Sigmoid colon (tissue), 7 donors: ENCODE results near the gene NAV1. TPM values are rescaled to one million over a fixed set of nuclear protein-coding genes. Genes with fewer than 3 reads are reported as not detected.

ENCODE experiments used
- DNase-seq: peaks from one replicate; pipeline ENCODE4 v3.0.0-alpha.2; 2019
- H3K27ac ChIP-seq, 4 donors: fragments of 200-600 bp; sonication (generic); one replicate each; pipeline ENCODE4 v1.5.1; 2016 to 2019; ENCODE audit warnings: mild to moderate bottlenecking in 1 of 4
- H3K27me3 ChIP-seq, 3 donors: fragments of 200-600 bp; sonication (generic); one replicate each; pipeline ENCODE4 v1.5.1; 2019; ENCODE audit warnings: mild to moderate bottlenecking in 1 of 3
- H3K36me3 ChIP-seq, 4 donors: fragments of 200-600 bp; sonication (generic); one replicate each; pipeline ENCODE4 v1.5.1; 2016 to 2019
- H3K4me1 ChIP-seq, 4 donors: fragments of 200-600 bp; sonication (generic); one replicate each; pipeline ENCODE4 v1.5.1; 2017 to 2019
- H3K4me3 ChIP-seq, 4 donors: fragments of 200-600 bp; sonication (generic); one replicate each; pipeline ENCODE4 v1.5.1; 2017 to 2019; ENCODE audit warnings: mild to moderate bottlenecking in 2 of 4, moderate library complexity in 1 of 4
- H3K9me3 ChIP-seq, 4 donors: fragments of 200-600 bp in 3 of 4; sonication (generic) in 3 of 4; one replicate each; pipeline versions ENCODE4 v1.5.1 to v1.6.1; 2013 to 2019
- EP300 ChIP-seq, 4 donors: sonication (generic); formaldehyde crosslinking; IDR thresholded peaks; one replicate each; pipeline ENCODE4 v1.6.1; 2017; ENCODE audit warnings: antibody characterized with exemption in 4 of 4
- POLR2A ChIP-seq, 2 donors: fragments of 450-650 bp; IDR thresholded peaks; one replicate each; pipeline ENCODE4 v1.6.1; 2016; ENCODE audit warnings: antibody characterized with exemption in 2 of 2, mild to moderate bottlenecking in 2 of 2, moderate library complexity in 2 of 2
- POLR2AphosphoS5 ChIP-seq, 4 donors: sonication (generic); formaldehyde crosslinking; IDR thresholded peaks; one replicate each; pipeline ENCODE4 v1.6.1; 2017; ENCODE audit warnings: antibody characterized with exemption in 4 of 4
- whole genome bisulfite sequencing, 2 donors: extraction: QIAGEN DNeasy Blood & Tissue Kit; methylation state at CpG; one replicate each; pipeline ENCODE4 v1.1.7; 2013; 5-methylcytosine and 5-hydroxymethylcytosine counted together
- intact Hi-C: fragments of 100-400 bp; cut with DNase I; formaldehyde crosslinking; loops from one replicate; pipeline ENCODE4 v1.15.1; 2023
- polyA plus RNA-seq, 3 donors: library from polyadenylated mRNA; stranded (reverse); fragments of 200-250 nt; gene quantifications; one replicate each; pipeline ENCODE4 v1.2.3, GENCODE V29; 2013
- total RNA-seq, 4 donors: library from RNA; depleted of rRNA; stranded (reverse); fragments of >200 nt; gene quantifications; one replicate each; pipeline ENCODE4 v1.1.0, GENCODE V29; 2016
- TF ChIP-seq, protein P1 (sequence below), 4 experiments: fragments of 450-650 bp in 3 of 4; fragments of 200-600 bp in 1 of 4; IDR thresholded peaks; one replicate each; pipeline ENCODE4 v1.5.1; 2016 to 2019; ENCODE audit warnings: antibody characterized with exemption in 4 of 4, mild to moderate bottlenecking in 3 of 4, moderate library complexity in 2 of 4
- donor health status: healthy with polysubstance abuse.
- donor health status: Bipolar disorder and iron deficiency.
- donor health status: healthy.

NAV1 gene
- total and polyA plus RNA-seq, 7 donors: 1.8 to 44.9 (median 17.1) TPM

DNA sequence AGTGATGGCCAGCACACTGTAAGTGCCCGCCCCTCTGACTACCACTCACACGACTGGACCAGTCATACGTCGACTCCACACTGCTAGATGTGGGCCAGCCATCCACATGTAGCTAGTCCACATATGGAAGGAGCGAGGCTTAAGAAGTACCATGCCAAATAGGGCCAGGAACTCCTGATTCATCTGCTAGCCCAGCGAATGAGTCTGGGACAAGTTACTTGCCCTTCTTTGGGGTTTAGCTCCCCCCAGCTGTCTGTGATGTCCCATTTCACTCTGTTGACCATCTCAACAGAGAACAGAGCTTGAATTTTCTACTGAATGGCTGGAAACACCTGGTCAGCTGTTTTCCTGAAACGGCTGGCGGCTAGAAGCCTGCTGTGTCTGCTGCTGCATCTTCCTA lies 37.8 kb upstream of the NAV1 start:
- intact Hi-C loops: no loop called here
- WGBS, 2 donors: 90 to 92% methylated on average over 8 of the region's 8 CpGs
- H3K36me3 ChIP-seq: peaks cover 0 to 26% (median 6%) of the 10 kb centered on the region in 4 donors
- peaks cover 0 to 81% (median 73%) of the 10 kb centered on the region in 4 donors for H3K4me1 ChIP-seq
- no peak for TF ChIP-seq POLR2A (IDR thresholded peaks at IDR 0.05)
- TF ChIP-seq EP300 (IDR thresholded peaks at IDR 0.05): peak; percentile 10 to 91 (median 54)
- TF ChIP-seq, protein P1, sequence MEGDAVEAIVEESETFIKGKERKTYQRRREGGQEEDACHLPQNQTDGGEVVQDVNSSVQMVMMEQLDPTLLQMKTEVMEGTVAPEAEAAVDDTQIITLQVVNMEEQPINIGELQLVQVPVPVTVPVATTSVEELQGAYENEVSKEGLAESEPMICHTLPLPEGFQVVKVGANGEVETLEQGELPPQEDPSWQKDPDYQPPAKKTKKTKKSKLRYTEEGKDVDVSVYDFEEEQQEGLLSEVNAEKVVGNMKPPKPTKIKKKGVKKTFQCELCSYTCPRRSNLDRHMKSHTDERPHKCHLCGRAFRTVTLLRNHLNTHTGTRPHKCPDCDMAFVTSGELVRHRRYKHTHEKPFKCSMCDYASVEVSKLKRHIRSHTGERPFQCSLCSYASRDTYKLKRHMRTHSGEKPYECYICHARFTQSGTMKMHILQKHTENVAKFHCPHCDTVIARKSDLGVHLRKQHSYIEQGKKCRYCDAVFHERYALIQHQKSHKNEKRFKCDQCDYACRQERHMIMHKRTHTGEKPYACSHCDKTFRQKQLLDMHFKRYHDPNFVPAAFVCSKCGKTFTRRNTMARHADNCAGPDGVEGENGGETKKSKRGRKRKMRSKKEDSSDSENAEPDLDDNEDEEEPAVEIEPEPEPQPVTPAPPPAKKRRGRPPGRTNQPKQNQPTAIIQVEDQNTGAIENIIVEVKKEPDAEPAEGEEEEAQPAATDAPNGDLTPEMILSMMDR (IDR thresholded peaks at IDR 0.05): no peak
- TF ChIP-seq POLR2AphosphoS5 (IDR thresholded peaks at IDR 0.05): peak; percentile 71 to 88 (median 82)
- no peaks in the 10 kb centered on the region for H3K27me3 ChIP-seq
- peak; percentile 93 for DNase-seq
- no peaks in the 10 kb centered on the region for H3K9me3 ChIP-seq
- H3K27ac ChIP-seq: peak overlapping the region; percentile 92 to 98 (median 96)
- peak overlapping the region; percentile 71 to 92 (median 78) for H3K4me3 ChIP-seq

DNA sequence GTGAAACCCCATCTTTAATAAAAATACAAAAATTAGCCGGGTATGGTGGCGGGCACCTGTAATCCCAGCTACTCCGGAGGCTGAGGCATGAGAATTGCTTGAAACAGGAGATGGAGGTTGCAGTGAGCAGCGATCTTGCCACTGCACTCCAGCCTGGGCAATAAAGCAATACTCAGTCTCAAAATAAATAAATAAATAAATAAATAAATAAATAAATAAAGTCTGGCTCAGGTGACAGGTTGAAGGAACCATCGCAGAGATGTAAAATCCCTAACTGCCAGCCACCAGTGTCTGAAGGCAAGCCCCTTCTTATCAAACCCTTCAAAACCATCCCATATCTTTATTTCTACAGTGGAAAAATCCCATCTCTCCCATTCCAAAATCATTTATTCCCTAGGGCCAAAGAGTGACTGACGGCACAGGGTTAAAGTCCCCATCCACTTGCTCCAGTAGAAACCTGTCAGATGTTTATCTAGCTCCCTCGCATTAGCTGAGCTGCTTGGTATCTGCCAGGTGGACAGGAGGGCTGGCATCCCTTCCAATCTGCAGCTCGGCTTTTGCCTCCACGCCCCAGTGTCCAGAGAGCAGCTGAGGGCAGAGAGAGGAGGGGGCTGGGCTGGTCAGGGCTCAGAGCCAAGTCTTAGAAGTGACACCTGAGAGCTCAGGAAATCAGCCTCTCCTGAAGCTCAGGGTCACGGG lies 37.0 kb upstream of the NAV1 start:
- peak overlapping the region; percentile 71 to 92 (median 78) for H3K4me3 ChIP-seq
- H3K27me3 ChIP-seq: no peaks in the 10 kb centered on the region
- H3K4me1 ChIP-seq: peaks cover 0 to 72% (median 65%) of the 10 kb centered on the region in 4 donors

GRCh38 chr1:201502511-201502857 lies 36.4 kb upstream of the NAV1 start:
- Histone ChIP-seq H3K36me3 (peaks cover 0 to 26% (median 6%) of the 10 kb centered on the region in 4 donors), H3K27me3 (no peaks in the 10 kb centered on the region), H3K27ac (peak overlapping the region; percentile 92 to 98 (median 96)), H3K4me3 (peak overlapping the region; percentile 71 to 92 (median 78)), H3K4me1 (peaks cover 0 to 73% (median 64%) of the 10 kb centered on the region in 4 donors), H3K9me3 (no peaks in the 10 kb centered on the region)
- WGBS, 2 donors: 74 to 76% methylated on average over 3 of the region's 3 CpGs
- no peak for DNase-seq
- TF ChIP-seq EP300 (IDR thresholded peaks at IDR 0.05) (no peak), POLR2AphosphoS5 (IDR thresholded peaks at IDR 0.05) (peak in 3 of 4 donors; percentile 2 to 74 (median 49))
- intact Hi-C loops: no loop called here

More for the DNA sequence above, 37.0 kb upstream of the NAV1 start:
- TF ChIP-seq, protein P1 (IDR thresholded peaks at IDR 0.05): no peak
- TF ChIP-seq EP300 (IDR thresholded peaks at IDR 0.05) (peak in 3 of 4 donors; percentile 2 to 37 (median 6)), POLR2AphosphoS5 (IDR thresholded peaks at IDR 0.05) (peak; percentile 5 to 85 (median 56)), POLR2A (IDR thresholded peaks at IDR 0.05) (no peak)
- peak; percentile 84 for DNase-seq
- no peaks in the 10 kb centered on the region for H3K9me3 ChIP-seq
- WGBS, 2 donors: 59 to 69% methylated on average over 10 of the region's 10 CpGs
- H3K27ac ChIP-seq: peak overlapping the region; percentile 92 to 98 (median 96)
- intact Hi-C loops: no loop called here
- H3K36me3 ChIP-seq: peaks cover 0 to 26% (median 6%) of the 10 kb centered on the region in 4 donors

DNA sequence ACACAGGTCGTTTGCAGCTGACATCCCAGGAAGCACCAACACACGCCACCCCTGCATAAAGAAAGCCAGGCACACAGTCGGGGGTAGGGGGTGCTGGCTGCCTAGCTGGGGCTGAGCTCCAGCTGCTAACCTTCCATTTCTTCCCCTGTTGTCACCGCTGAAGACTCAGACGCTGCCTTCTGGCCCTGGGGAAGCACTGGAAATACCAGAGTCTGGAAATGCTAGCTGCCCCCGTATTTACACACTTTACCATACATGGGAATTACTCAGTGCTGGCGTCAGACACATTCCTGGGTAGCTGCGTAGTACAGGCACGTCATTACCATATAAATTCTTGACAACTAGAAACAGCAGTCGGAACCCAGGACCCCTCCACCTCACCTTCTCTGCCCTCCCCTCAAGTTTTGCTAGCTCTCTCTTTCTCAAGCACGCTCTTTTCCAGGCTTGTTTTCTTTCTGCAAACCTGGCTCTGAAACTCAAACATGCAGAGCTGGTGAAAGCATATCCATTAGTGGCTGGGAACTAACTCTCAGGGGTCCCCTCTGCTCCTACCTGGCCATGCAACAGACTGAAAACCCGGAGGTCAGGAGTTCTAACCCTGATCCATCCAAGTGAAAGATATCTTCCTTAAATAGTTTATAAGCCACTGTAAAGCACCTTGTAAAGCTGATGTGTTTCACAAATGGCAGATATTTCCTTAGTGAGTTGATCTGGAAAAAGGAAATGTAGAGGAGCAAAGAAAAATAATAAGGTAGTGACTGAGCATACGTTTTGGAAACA lies 35.3 kb upstream of the NAV1 start:
- peak overlapping the region; percentile 92 to 98 (median 96) for H3K27ac ChIP-seq
- H3K4me1 ChIP-seq: peaks cover 0 to 72% (median 64%) of the 10 kb centered on the region in 4 donors
- peak; percentile 67 to 76 for TF ChIP-seq POLR2A (IDR thresholded peaks at IDR 0.05)
- TF ChIP-seq, protein P1 (IDR thresholded peaks at IDR 0.05): no peak
- TF ChIP-seq POLR2AphosphoS5 (IDR thresholded peaks at IDR 0.05): peak; percentile 93 to 97 (median 96)
- TF ChIP-seq EP300 (IDR thresholded peaks at IDR 0.05): peak; percentile 96 to 99 (median 98)
- no peaks in the 10 kb centered on the region for H3K9me3 ChIP-seq
- peaks cover 0 to 17% (median 6%) of the 10 kb centered on the region in 4 donors for H3K36me3 ChIP-seq
- peak; percentile 94 for DNase-seq
- H3K27me3 ChIP-seq: no peaks in the 10 kb centered on the region
- intact Hi-C loops: no loop called here
- H3K4me3 ChIP-seq: peak overlapping the region; percentile 71 to 92 (median 78)
- WGBS, 2 donors: 70 to 79% methylated on average over 13 of the region's 13 CpGs
